GM10248 (cell line): ENCODE measurements around the gene BICD1.
A peak's percentile ranks its signal among the peaks of the same experiment; 100 is the strongest.

ENCODE experiments used
- CTCF ChIA-PET: fragments of 300-600 bp; sonication (Branson Sonifier 250); formaldehyde crosslinking; extraction: SDS; loops from one replicate; lab custom pipeline; 2021; ENCODE audit warnings: antibody characterized with exemption; lab: Yijun Ruan, JAX
- POLR2A ChIA-PET: fragments of 350-650 bp; sonication (Branson Sonifier 250); formaldehyde crosslinking; extraction: SDS; loops from one replicate; lab custom pipeline; 2020; ENCODE audit warnings: antibody characterized with exemption; lab: Yijun Ruan, JAX
- DNase-seq: peaks from one replicate; pipeline ENCODE4 v3.0.0; 2012; ENCODE audit errors: extremely low spot score
- TF ChIP-seq, protein P1 (sequence below): IDR thresholded peaks from 2 replicates; pipeline ENCODE4 v1.5.1; 2012; ENCODE audit warnings: mild to moderate bottlenecking, low read depth; ENCODE audit errors: extremely low read depth, missing control alignments, control extremely low read depth

The BICD1 gene

DNA sequence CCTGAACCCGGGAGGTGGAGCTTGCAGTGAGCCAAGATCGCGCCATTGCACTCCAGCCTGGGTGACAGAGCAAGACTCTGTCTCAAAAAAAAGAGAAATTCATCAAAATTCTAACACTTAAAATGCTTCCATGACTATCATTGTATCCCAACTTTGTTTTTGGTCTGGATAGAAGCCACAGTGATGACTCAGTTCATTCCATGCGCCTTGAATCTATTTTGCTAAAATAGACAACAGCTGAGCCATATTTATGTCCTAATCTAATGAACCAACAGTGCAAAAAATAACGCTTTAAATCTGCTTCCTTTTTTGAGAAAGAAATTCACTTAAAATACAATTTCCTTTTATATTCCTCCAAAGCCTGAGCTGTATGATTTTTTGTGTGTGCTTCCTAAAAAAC, 23.2 kb upstream of the BICD1 start:
- TF ChIP-seq, protein P1, sequence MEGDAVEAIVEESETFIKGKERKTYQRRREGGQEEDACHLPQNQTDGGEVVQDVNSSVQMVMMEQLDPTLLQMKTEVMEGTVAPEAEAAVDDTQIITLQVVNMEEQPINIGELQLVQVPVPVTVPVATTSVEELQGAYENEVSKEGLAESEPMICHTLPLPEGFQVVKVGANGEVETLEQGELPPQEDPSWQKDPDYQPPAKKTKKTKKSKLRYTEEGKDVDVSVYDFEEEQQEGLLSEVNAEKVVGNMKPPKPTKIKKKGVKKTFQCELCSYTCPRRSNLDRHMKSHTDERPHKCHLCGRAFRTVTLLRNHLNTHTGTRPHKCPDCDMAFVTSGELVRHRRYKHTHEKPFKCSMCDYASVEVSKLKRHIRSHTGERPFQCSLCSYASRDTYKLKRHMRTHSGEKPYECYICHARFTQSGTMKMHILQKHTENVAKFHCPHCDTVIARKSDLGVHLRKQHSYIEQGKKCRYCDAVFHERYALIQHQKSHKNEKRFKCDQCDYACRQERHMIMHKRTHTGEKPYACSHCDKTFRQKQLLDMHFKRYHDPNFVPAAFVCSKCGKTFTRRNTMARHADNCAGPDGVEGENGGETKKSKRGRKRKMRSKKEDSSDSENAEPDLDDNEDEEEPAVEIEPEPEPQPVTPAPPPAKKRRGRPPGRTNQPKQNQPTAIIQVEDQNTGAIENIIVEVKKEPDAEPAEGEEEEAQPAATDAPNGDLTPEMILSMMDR: no peak
- DNase-seq: no peak
- ChIA-PET POLR2A (no interaction called here), CTCF (interaction anchor here (1.2 to 2.7 kb wide), 6 partner anchors 10 to 505 kb away, joined by 3 to 10 read pairs (median 5); no protein-coding TSS in a partner anchor)

DNA sequence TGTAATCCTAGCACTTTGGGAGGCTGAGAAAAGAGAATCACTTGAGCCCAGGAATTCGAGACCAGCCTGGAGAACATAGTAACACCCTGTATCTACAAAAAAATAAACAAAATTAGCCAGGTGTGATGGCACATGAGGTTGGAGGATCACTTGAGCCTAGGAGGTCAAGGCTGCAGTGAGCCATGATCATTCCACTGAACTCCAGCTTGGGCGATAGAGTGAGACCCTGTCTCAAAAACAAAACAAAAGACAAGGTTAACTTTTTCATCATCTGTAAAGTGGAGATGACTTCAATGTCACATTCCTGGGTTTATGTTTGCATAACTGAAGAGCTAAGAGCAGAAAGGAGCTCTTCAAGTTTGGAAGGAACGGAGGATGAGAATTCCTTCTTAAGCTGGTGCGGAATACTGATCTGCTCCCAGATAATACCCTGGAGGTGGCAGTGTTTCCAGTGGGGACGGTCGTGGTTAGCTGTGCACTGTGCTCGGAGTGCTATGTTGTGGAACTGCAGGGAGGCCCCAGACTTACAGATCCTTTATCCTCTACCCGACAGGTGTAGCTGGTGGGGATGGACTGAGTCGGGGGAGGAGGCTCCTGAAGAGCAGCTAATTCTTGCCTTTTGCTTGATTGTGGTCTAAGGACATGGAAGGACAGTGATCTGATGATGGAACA, 22.5 kb upstream of the BICD1 start:
- DNase-seq: no peak
- ChIA-PET POLR2A (no interaction called here), CTCF (interaction anchor here (0.7 to 2.7 kb wide), 8 partner anchors 9 to 506 kb away, joined by 3 to 10 read pairs (median 4); no protein-coding TSS in a partner anchor)
- TF ChIP-seq, protein P1: no peak

DNA sequence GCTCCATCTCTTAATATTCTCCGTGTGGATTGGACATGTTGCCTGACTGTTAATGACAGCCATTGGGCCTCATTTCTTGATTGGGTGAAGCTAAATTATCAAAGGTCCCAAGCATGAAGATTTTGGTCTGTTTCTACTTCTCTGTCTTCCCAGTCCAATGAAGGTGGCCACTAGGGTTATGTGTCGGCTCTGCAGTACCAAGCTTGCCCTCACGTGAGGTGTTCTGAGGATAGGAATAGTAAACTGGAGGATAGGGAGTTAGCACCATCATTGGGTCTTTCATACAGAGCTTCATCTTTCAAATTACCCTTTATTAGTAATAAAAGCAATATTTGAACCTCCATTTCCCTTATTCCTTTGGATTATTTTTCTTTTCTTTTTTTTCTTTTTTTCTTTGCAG, 21.9 kb upstream of the BICD1 start:
- ChIA-PET POLR2A (no interaction called here), CTCF (interaction anchor here (0.7 to 2.7 kb wide), 8 partner anchors 9 to 506 kb away, joined by 3 to 10 read pairs (median 4); no protein-coding TSS in a partner anchor)
- DNase-seq: no peak
- TF ChIP-seq, protein P1: no peak

DNA sequence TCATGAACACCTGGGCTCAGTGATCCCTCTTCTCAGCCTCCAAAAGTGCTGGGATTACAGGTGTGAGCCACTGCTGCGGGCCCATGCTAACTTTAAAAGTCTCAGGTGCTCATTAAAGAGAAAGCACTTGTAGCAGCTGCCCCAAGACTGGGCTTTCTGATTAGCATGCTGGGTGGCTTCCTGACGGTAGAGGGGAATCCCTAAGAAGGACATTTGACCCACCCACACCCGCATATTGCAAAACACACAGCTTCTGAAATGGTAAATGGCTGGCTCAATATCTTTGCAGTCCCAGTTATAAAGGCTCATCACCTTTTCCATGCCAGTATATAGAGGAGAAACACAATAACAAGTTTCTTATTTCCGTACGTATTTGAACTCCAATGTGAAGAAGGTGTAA, 19.3 kb upstream of the BICD1 start:
- ChIA-PET CTCF (interaction anchor here (1.0 to 1.4 kb wide), 2 partner anchors 27 to 406 kb away, joined by 3 to 4 read pairs; no protein-coding TSS in a partner anchor), POLR2A (interaction anchor here (0.6 kb wide), 1 partner anchor 13 kb away, joined by 3 read pairs; no protein-coding TSS in a partner anchor)
- TF ChIP-seq, protein P1: no peak
- DNase-seq: peak; percentile 32

DNA sequence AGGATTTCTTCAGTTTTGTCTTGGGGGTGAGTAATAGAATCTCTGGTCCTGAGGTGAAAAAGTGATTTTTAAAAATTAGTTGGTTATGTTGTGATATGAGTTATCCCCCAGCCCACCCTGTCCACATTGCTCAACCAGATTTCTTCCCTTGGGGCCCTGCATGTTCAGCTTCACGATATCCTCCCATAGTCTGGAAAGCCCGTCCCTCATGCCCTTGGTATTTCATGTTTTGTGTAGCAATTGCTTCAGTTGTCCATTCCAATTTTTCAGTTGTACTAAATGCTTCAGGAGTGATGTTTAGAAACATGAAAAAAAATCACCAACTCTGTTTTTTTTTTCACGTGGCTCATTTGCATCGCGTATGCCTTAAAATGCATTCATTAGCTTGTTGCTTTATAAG, 17.5 kb upstream of the BICD1 start:
- TF ChIP-seq, protein P1: no peak
- no peak for DNase-seq
- CTCF ChIA-PET: interaction anchor here (1.2 kb wide), 1 partner anchor 29 kb away, joined by 4 read pairs; no protein-coding TSS in a partner anchor
- POLR2A ChIA-PET: no interaction called here

DNA sequence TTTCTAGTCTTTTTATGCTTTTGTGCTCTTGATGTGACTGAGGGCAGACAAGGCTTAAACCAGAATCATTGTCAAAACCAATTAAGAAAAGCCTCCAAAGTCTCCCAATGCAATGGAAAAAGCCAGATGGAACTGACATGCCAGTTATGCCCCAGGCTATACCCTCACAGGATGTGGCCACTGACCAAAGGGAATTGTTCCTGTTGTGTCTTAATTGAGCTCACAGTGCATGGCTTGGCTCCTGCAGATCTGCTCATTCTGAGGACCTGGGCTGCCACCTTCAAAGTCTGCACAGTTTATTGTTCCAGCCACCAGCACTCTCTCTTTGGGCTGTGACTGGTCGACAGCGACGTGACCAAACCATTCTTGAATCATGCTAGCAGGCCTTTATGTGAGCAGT, 17.1 kb upstream of the BICD1 start:
- ChIA-PET POLR2A (no interaction called here), CTCF (interaction anchor here (1.2 kb wide), 1 partner anchor 29 kb away, joined by 4 read pairs; no protein-coding TSS in a partner anchor)
- no peak for DNase-seq
- TF ChIP-seq, protein P1: no peak
